Jurkat, Clone E6-1 (cell line): ENCODE measurements around the gene DTD2.
A peak's percentile ranks its signal among the peaks of the same experiment; 100 is the strongest.

Experiments used
- DNase-seq: peaks from one replicate; pipeline ENCODE4 v3.0.0-alpha.2; 2011; ENCODE audit warnings: low read depth, low spot score
- H3K4me3 ChIP-seq: 2 replicates; pipeline ENCODE4 v1.5.1; 2011; ENCODE audit warnings: mild to moderate bottlenecking, low read length, control low read depth, moderate library complexity

DTD2 gene

GRCh38 chr14:31414190-31414833, 43.0 kb downstream of the DTD2 start:
- no peak for DNase-seq
- no peak overlapping the region for H3K4me3 ChIP-seq

GRCh38 chr14:31411218-31411727, 46.0 kb downstream of the DTD2 start:
- H3K4me3 ChIP-seq: no peak overlapping the region
- no peak for DNase-seq

DNA sequence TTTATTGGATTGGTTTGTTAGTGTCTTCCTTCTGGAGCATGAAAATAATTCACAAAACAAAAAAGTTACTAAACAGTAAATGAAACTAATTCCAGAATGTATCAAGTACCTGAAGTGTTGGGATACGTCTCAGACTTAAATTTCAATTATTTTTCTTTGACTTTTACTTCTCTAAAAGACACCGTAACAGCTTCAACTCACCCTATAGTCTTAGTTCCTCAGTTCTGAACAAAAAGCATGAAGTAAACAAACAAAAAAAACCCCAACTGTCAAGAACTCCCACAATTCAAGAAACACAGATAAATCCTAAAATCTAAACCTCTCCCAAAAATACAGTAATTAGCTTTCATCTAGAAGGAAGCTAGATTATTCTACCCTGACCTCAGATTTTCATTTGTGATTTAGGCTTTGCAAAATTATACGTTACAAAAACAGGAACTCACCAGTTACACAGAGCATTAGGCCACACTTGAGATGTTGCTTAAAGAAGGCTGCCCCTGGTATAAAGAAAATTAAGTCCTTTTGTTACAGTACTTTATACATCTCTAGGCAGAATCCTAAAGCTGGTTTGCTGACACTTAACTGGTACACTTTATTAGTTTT, 47.2 kb downstream of the DTD2 start:
- no peak for DNase-seq
- H3K4me3 ChIP-seq: no peak overlapping the region

- DNase-seq: no peak
- no peak overlapping the region for H3K4me3 ChIP-seq
Measured at GRCh38 chr14:31408421-31408820, 48.9 kb downstream of the DTD2 start.

DNA sequence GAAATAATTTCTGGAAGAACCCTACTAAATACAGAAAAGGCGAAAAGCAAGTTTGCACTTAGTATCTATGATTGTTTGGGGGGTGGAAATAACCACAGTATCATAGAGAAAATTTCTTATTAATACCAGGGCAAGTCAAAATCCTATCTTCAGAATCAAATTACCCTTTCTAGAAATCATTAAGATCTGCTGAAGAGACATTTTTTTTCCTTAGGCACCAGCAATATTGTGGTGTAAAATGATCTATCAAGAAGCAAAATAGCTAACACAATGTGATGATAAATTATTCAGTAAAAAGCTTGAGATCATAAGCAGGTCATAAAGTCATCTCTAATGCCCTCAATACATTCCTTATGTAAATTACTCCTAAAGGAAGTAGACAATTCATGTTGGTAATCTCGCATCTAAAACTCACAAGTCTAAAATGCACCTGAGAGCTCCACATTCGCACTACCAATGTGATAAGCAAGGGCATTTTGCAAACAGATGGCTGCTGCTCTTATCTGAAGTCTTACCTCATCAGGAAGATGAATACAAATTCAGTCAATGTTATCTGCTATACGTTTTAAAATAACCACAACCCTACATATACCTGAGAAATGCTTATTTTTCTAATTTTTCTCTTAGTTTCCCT, 51.6 kb downstream of the DTD2 start:
- peak; percentile 11 for DNase-seq
- no peak overlapping the region for H3K4me3 ChIP-seq

- DNase-seq: no peak
- no peak overlapping the region for H3K4me3 ChIP-seq
Measured at GRCh38 chr14:31405106-31405505, 52.2 kb downstream of the DTD2 start.

DNA sequence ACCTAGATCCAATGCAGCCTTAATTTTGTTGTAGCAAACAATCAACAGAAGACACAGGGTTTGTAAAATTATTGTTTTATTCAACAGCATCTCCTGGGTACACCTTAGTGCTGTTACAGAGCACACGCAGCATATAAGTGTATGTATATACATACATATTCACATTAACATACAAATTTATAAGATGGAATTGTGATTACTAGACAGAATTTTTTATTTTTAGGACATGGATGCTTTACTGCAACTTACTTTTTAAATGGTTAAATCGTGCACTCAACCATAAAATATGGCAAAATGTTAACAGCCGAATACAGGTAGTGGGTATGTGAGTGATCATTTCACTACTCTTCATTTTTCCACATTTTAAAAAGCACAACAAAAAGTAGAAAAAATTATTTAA, 53.6 kb downstream of the DTD2 start:
- no peak for DNase-seq
- no peak overlapping the region for H3K4me3 ChIP-seq

- H3K4me3 ChIP-seq: no peak overlapping the region
- no peak for DNase-seq
Measured at GRCh38 chr14:31402764-31403439, 54.4 kb downstream of the DTD2 start.

DNA sequence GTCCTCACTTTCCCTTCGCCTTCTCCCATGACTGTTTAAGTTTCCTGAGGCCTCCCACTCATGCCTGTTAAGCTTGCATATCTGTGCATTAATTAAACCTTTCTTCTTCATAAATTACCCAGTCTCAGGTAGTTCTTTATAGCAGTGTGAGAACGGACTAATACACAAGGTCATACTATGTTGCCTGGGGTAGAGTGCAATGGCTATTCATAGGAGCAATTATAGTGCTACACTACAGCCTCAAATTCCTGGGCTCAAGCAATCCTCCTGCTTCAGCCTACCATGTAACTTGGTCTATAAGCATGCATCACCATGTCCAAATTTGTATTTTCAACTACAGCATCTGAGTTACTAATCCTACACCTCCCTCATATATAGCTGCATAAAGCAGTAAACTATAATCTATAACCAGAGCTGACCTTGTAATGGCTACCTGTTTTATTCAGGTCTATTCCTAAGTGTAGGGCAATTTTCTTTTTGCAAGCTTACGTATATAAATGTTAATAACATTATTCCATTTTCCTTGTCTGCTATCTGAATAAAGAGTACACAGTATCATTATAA, 55.9 kb downstream of the DTD2 start:
- no peak for DNase-seq
- no peak overlapping the region for H3K4me3 ChIP-seq

DNA sequence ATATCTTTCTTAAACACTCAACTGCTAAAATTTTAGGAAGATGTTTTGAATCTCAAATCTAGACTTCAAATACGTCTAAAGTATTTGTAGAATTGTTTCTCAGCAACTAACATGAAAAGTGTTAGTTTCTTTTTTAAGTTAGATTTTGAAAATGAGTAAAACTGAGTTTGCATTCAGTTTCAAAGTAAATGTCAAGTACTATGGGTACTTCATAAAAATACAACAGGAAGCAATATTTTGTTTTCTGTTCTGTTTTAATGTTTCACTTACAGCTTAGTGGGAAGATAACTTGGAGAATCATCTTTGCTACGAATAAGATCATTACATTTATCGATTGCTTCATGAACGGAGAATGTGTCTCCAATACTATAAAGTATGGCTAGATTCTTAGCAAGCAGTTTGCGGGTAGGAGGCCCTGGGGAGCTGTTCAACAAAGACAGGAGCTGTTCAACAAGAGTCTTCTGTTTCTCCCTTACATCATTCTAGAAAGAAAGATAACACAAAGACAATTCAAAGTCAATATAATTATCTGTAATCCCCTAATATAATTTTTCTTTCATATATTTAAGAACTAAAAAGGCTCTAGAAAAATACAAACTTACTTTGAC, 57.2 kb downstream of the DTD2 start:
- DNase-seq: no peak

More for the DNA sequence above, 57.2 kb downstream of the DTD2 start:
- no peak overlapping the region for H3K4me3 ChIP-seq
